Panc1 (cell line): Measurements from ENCODE around the gene CDHR5. TPM values are rescaled to one million over a fixed set of nuclear protein-coding genes. Genes with fewer than 3 reads are reported as not detected.

ENCODE experiments used
- ATAC-seq: fragments of 200-7000 bp; cut with Tn5 transposase; 2 replicates; pipeline ENCODE4 v1.9.1; 2020; ENCODE audit warnings: mild to moderate bottlenecking, moderate library complexity
- BruUV-seq: library from RNA; stranded (reverse); fragments of 400-500 nt; replicated peaks from 2 replicates; lab custom pipeline; 2021; lab: Mats Ljungman, UMichigan
- CTCF ChIA-PET: fragments of 300-600 bp; sonication (Branson Sonifier 250); formaldehyde crosslinking; loops from one replicate; lab custom pipeline; 2022; ENCODE audit warnings: antibody characterized with exemption; lab: Charles Lee
- POLR2A ChIA-PET: fragments of 300-600 bp; sonication (Branson Sonifier 250); formaldehyde crosslinking; loops from one replicate; lab custom pipeline; 2022; ENCODE audit warnings: antibody characterized with exemption; lab: Charles Lee
- DNase-seq: peaks from one replicate; pipeline ENCODE4 v3.0.0-alpha.2; 2010; ENCODE audit warnings: low read depth, low spot score
- H3K27ac ChIP-seq: 2 replicates; pipeline ENCODE4 v1.5.1; 2011; ENCODE audit warnings: mild to moderate bottlenecking, low read length, inconsistent platforms
- H3K27me3 ChIP-seq: fragments of 200-500 bp; sonication (Bioruptor generic); 2 replicates; pipeline ENCODE4 v1.6.0; 2014; ENCODE audit warnings: low read length, inconsistent platforms; ENCODE audit not compliant: control insufficient read depth, insufficient read depth
- H3K36me3 ChIP-seq: fragments of 200-500 bp; sonication (Bioruptor generic); 2 replicates; pipeline ENCODE4 v1.5.1; 2014; ENCODE audit warnings: inconsistent platforms, mild to moderate bottlenecking, low read length, moderate library complexity; ENCODE audit not compliant: control insufficient read depth, insufficient read depth
- H3K4me1 ChIP-seq: 2 replicates; pipeline ENCODE4 v1.5.1; 2011; ENCODE audit warnings: inconsistent platforms, mild to moderate bottlenecking, low read length, moderate library complexity; ENCODE audit not compliant: control insufficient read depth, insufficient read depth
- H3K4me3 ChIP-seq, 2 experiments: 2 replicates each; pipeline ENCODE4 v1.5.1; 2011 to 2012; ENCODE audit warnings: low read depth in 2 of 2, low read length in 2 of 2, mild to moderate bottlenecking in 2 of 2, inconsistent platforms in 1 of 2, moderate library complexity in 1 of 2
- H3K9me3 ChIP-seq: fragments of 200-500 bp; sonication (Bioruptor generic); 2 replicates; pipeline ENCODE4 v1.5.1; 2014; ENCODE audit warnings: low read depth, mild to moderate bottlenecking, inconsistent platforms, low read length, moderate library complexity; ENCODE audit not compliant: control insufficient read depth, insufficient read depth
- CTCF ChIP-seq: fragments of 450-650 bp; IDR thresholded peaks from 2 replicates; pipeline ENCODE4 v1.5.1; 2017; ENCODE audit warnings: mild to moderate bottlenecking
- POLR2AphosphoS5 ChIP-seq: IDR thresholded peaks from 2 replicates; pipeline ENCODE4 v1.6.1; 2012; ENCODE audit warnings: mild to moderate bottlenecking, low read depth, low read length, moderate library complexity
- REST ChIP-seq, 2 experiments: IDR thresholded peaks; 2 replicates each; pipeline ENCODE4 v1.6.1; 2011 to 2012; ENCODE audit warnings: low read depth in 2 of 2, control low read depth in 1 of 2, low read length in 1 of 2, mild to moderate bottlenecking in 1 of 2, moderate library complexity in 1 of 2; ENCODE audit not compliant: insufficient read depth in 1 of 2
- SIN3A ChIP-seq: IDR thresholded peaks from 2 replicates; pipeline ENCODE4 v1.6.1; 2012; ENCODE audit warnings: low read depth, mild to moderate bottlenecking, low read length, moderate library complexity, borderline replicate concordance; ENCODE audit not compliant: insufficient read depth
- TCF7L2 ChIP-seq: IDR thresholded peaks from 2 replicates; pipeline ENCODE4 v1.6.1; 2011; ENCODE audit warnings: mild to moderate bottlenecking, low read depth, low read length, inconsistent platforms
- in situ Hi-C: cut with HindIII; loops from 2 replicates; pipeline ENCODE4 v1.10.0; 2016; ENCODE audit warnings: low sequenced_read_pairs, low pct_unique_long_range_greater_than_20kb
- intact Hi-C: fragments of 100-400 bp; cut with micrococcal nuclease; formaldehyde crosslinking; loops from one replicate; pipeline ENCODE4 v1.10.0; 2022; ENCODE audit not compliant: unreplicated experiment
- total RNA-seq: library from RNA; stranded (reverse); gene quantifications from one replicate; pipeline ENCODE4 v1.2.1, GENCODE V29; 2021; ENCODE audit not compliant: unreplicated experiment

The CDHR5 gene
- total RNA-seq, 1 experiment from 2014 or later = not detected

- intact Hi-C loops = no loop called here
- Histone ChIP-seq H3K9me3 (no peaks in the 10 kb centered on the region), H3K4me1 (no peaks in the 10 kb centered on the region), H3K4me3 (no peak overlapping the region), H3K36me3 (peaks cover 24% of the 10 kb centered on the region), H3K27me3 (no peaks in the 10 kb centered on the region), H3K27ac (no peak overlapping the region)
- no peak for DNase-seq
- POLR2A ChIA-PET = no interaction called here
- TF ChIP-seq POLR2AphosphoS5 = no peak
- no peak for TF ChIP-seq TCF7L2
- no peak for TF ChIP-seq CTCF
- TF ChIP-seq SIN3A = no peak
- no peak for TF ChIP-seq REST (IDR thresholded peaks at IDR 0.05; ENCODE audit: insufficient read depth in 1 of 2, low read depth in 2 of 2, low read length in 1 of 2)
- no peak for ATAC-seq
- CTCF ChIA-PET = no interaction called here
- in situ Hi-C loops = no loop called here
- no TSS peak for BruUV-seq
Observed at GRCh38 chr11:605286-606129, 19.2 kb downstream of the CDHR5 start.

DNA sequence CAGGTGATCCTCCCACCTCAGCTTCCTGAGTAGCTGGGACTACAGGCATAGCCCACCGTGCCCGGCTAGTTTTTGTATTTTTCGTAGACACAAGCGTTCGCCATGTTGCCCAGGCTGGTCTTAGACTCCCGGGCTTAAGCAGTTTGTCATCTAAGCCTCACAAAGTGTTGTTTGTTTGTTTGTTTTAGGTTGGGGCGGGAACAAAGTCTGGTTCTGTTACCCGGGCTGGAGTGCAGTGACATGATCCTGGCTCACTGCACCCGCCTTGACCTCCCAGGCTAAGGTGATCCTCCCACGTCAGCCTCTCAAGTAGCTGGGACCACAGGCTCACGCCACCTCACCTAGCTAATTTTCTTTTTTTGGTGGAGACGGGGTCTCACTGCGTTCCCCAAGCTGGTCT is 21.6 kb downstream of the CDHR5 start:
- H3K9me3 ChIP-seq = no peaks in the 10 kb centered on the region
- intact Hi-C loops = no loop called here
- ChIA-PET POLR2A (no interaction called here), CTCF (interaction anchor here (0.7 kb wide), 1 partner anchor 73 kb away, joined by 3 read pairs; no protein-coding TSS in a partner anchor)
- H3K36me3 ChIP-seq = peaks cover 13% of the 10 kb centered on the region
- BruUV-seq = no TSS peak
- DNase-seq (no peak), ATAC-seq (no peak)
- no peaks in the 10 kb centered on the region for H3K27me3 ChIP-seq
- TF ChIP-seq SIN3A (no peak), REST (IDR thresholded peaks at IDR 0.05; ENCODE audit: insufficient read depth in 1 of 2, low read depth in 2 of 2, low read length in 1 of 2) (no peak), TCF7L2 (no peak), POLR2AphosphoS5 (no peak), CTCF (no peak)
- no peak overlapping the region for H3K4me3 ChIP-seq
- H3K27ac ChIP-seq = no peak overlapping the region
- no peaks in the 10 kb centered on the region for H3K4me1 ChIP-seq
- in situ Hi-C loops = no loop called here
